HG03064 (cell line): ENCODE results near the gene TMEM218.

ENCODE experiments used
- ATAC-seq: cut with Tn5 transposase; IDR thresholded peaks from one replicate; pipeline ENCODE4 v1.9.1; 2021; ENCODE audit warnings: low read depth; ENCODE audit not compliant: unreplicated experiment

The TMEM218 gene

DNA sequence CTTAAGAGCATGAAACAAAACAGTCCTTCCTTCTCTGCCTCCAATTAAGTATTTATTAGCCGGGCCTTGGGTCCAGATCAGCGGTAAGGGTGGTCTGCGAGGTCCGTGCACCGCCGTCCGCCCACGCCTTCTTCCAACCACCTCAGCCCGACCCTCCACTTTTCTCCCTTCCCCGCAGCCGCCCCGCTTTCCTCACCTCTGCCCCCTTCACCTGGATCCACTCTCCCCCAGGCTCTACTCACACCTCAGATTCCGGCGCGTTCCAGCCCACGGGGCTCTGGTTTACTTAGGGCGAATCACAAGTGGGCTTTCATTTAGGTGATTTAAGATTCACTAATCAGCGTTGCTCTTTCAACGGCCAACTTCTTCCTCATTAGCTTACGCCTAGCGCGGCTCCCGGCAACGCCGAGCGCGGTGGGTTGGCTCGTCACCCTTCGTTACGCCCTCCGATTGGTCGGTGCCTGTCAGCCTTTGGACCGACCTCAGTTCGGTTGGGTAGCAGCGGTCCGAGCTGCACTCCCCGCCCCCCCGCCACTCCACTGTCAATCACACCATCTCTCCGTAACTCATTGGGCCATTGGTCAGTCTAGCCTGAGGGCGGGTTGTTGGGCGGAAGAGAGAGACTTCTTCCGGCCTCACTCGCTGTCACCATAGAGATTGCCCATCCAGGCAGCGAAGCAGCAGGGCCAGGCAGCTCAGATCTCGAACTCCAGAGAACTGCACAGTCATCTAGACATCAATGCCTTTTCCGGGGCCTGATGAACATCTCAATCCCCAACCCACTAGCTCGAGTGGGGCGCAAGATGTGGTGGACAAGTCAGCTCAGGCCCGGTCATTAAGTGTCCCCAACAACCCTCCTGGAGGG is at the start of gene TMEM218:
TMEM218 (minus strand) TSS at position 284 of the 865 bp plus-strand sequence. CDS start 9,385 bp downstream, outside the sequence.
- ATAC-seq, result peak; percentile 98

DNA sequence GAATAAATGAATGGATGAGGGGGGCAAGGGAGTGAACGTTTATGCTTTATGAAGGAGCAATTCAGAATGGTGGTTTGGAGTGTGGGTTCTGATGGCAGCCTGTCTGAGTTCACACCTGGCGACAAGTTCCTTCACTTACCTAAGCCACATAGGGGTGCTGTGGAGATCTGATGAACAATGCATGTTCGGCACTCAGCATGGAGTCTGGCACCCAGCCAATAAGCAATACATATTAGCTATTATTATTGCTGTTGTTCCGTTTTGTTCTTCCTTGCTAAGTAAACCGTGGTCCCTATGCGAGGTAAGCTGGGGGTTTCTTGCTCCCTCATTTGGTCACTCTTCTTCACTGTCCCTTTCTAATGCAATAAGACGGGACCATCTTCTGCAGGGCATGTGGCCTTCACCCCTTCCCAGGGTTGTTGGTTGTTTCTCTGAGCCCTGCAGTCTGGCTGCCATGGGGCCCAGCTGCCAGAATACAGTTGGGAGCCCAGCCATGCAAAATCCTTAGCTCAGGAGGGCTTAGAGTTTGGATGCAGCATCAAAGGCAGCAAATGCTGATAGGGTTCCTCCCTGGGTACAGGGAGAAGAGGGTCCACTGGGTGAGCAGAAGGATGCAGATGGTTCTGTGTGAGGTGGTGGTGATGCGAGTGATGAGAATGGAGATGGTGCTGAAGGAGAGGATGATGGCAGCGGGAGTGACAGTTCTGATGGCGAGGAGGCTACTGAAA is 46.7 kb upstream of the TMEM218 start:
- ATAC-seq, result no peak

DNA sequence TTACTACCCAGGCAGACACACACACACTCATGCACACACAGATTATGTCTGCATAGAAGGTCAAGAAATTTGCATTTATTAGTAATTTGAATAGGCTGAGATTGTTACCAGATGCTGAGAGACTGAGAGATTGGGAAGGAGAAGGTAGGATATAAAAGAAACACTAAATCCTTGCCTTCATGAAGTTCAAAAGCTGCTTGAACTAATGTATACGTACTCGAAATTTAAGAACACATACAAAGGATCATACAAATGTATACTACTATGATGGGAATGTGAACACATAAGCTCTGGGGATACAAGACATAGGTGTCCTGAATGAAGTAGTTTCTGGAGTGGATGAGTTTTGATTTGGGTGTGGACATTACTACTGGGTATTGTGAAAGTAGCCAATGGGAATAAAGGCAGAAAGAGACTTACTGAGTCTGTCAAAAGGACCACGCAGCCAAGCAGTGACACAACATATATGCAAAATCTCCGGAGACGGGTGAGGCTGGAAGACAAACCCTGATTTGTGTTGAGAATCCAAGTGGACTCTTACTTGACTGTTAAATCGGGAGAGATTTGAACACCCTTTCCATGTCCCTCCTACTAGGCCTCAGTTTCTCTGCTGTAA is 45.8 kb upstream of the TMEM218 start:
- ATAC-seq, result no peak

DNA sequence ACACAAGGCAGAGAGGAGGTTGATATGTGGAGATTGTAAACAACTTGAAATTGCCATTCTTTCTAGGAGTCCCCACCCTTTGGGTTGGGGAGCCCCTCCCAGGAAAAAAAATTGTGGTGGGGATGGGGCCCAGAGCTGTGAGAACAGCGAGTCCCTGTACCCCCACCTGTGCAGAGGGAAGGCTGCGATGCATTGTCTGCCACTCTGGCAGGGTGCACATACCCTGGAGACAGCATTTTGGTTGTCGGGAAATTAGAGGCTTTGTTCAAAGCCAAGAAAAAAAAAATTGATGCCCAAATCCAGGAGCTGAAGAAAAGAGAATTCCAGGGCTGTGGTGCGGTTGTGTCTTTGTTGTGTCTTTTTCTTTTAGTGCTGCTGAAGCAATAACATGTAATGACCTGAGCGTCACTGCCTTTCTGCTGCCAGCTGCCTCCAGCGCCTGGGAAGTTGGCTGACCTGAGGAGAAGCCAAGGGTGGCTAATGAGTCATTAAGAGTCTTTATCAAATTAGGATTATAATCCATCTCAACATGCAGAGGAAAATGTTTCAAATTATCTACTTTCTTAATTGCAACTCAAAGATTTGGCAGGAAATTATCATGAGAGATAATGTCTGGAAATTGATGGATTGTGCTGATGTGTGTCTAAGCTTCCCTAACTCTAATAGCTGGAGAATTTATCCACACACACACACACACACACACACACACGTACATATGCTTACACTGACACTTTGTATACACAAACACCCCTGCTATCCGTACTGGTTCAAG is 45.1 kb upstream of the TMEM218 start:
- no peak for ATAC-seq

DNA sequence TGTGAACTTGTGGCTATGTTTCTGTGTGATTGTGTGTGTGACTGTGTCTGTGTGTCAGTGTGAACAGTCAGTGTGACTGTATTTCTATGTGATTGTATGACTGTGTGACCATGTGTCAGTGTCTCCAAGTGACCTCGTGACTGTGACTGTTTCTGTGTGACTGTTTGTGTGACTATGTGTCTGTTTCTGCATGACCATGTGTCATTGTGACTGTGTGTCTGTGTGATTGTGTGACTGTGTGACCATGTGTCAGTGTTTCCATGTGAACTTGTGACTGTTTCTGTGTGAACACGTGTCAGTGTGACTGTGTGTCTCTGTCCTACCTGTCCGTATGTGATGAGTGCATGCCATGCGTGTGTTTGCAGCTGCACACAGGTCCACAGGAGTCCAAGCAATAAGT is 44.3 kb upstream of the TMEM218 start:
- no peak for ATAC-seq

DNA sequence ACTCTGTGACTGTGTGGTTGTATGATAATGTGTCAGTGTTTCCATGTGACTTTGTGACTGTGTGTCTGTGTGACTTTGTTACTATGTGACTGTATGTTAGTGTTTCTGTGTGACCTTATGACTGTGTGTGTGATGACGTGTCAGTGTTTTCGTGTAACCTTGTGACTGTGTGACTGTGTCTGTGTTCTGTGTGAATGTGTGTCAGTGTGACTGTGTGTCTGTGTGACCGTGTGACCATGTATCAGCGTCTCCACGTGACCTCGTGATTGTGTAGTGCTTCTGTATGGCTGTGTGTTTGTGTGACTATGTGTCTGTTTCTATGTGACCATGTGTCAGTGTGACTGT is 43.6 kb upstream of the TMEM218 start:
- ATAC-seq, result no peak

DNA sequence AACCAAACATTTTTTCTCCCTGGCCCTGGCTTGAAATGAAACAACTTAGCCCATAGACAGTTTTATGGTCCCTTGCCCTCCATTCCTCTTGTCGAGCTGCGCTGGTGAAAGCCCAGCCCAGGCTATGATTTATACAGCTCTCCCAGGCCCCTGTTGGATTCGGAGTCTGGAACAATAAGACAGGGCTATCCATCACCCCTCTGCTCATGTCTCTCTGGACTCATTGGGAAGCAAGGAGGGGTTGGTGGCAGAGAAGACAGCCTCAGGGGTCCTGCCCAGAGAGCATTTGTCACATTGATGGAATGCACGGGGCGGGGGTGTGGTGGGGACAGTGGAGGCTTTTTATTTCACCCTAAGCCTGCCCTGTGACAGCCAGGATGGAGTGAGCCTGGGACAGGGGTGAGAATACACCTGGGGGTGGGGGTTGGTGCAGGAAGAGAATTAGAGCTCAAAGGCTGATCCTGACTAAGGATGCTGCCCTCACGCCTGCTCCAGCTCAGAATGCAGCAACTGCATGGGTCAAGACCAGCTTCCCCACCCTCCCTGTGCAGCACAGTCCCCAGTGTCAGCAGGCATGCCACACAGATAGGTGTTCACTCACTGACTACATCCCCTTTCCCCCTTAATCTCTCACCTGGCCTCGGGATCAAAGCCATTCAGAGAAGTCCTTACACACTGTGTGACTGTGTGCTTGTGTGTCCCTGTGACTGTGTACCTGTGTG is 43.1 kb upstream of the TMEM218 start:
- no peak for ATAC-seq

DNA sequence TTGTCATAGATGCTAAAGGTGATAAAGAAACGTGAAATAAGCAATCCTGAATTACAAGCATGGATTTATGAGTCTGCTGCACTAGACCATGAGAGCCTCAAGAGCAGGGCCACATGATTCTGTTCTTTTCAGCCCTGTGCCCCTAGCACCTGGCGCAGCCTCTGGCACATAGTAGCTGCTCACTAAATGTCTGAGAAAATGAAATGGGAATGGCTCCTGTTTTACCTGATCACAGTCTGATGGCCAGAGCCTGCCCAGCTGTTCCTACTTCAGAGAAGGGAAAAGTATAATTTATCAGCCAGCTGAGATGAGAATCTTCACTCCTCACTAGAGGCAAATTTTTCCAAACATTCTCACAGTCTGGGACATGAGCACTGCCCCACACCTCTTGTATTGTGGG is 42.4 kb upstream of the TMEM218 start:
- no peak for ATAC-seq

DNA sequence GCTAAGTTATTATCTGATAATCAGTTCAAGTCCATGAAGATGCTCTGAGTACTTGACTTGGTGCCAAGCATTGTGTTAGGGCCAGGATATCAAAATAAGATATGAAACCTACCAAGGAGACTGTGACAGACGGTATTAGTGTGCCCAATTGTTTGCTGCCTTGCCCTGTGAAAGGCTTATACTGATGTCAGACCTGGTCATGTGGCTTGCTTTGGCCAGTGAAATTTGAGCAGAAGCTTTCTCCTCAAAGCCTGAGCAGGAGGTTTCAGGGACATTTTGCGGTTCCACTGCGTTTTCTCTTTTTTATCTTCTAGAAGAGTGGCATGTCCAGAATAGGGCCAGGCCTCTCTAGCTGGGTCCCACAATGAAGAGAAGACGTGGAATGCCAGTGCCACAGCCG is 37.3 kb upstream of the TMEM218 start:
- no peak for ATAC-seq

DNA sequence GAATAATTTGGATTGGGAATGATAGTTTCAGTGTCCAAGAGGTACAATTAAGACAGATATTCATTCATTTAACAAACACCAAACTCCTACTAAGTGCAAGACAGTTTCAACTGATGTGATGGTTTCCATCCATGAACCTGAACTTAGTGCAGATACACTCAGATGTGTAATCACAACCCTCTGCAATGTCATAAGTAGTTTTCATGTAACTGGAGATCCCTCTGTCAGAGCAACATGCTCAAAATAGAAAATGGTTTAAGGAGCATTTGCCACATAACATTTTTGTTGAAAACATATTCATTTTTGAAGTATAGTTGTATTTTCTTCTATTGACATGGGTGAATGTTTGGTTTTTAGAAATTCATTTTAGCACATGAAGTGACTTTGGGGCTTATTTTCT is 36.6 kb upstream of the TMEM218 start:
- ATAC-seq, result no peak

DNA sequence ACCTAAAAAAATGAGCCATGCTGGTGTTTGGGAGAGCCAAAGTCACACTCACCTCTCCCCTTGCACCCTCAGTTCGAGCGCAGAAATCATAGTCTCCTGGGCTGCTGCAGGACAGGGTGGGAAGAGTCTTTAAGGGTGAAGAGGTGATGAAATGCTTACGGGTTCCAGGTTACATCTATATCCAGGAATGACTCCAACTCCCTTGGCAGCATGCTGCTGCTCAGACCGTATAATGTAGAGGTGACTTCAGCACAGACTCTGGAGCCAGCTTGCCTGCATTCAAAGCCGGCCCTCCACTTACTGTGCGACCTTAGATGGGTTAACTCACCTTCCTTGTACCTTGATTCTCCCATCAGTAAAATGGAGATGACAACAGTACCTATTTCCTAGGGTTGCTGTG is 35.9 kb upstream of the TMEM218 start:
- no peak for ATAC-seq

DNA sequence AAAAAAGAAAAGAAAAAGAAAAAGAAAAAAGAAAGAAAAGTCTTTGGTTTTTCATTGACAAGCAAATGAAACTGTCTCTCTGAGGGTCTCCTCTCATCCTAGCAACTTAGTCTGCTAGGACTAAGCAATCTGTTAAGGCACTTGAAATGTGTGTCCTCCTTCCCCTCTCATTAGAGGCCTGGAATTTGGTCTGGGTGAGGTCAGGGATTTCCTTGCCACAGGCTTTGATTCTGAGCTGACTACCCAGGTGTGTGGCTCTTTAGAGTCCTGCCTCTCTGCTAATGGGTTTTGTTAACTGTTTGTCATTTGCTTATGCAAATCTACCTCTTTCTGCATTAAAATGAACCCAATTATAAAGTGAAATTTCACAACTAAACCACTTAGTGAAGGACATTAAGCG is 34.8 kb upstream of the TMEM218 start:
- no peak for ATAC-seq

DNA sequence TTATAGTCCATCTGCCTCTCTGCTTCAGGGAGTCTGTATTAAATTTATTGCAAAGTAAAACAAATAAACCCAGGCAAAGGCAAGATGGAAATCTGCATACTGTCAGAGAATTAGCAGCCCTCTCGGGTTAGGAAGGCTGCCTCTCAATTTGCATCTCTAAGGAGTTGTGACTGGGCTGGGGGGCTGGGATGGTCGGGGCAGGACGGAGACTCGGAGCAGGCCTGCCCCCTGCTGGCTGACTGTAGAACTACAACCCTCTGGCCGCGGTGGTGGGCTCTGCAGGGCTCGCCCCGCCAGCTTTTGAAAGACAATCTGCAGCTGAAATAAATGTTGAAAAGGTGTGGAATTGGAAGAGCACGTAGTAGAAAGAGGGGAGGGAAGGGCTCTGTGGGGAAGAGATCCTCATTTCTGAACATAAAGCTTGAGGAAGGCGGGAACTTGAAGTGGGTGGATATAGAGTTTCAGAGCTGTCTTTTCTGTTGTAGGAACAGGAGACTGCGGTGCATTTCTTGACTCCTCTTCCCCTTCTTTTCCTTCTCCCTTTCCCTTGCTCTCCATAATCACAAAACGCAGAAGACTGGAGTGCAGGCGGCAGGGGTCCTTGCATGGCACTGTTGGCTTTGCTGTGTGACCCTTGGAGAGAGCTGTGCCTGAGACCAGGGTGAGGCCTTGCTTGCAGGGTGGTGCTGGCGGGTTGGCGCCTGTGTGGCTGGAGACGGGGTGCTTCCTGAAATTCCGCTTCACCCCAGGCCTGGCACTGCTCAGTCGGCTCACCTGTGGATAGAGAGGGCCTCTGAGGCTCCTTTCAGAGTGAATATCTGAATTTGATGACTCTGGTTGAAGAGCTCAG is 30.5 kb upstream of the TMEM218 start:
- ATAC-seq, result no peak

DNA sequence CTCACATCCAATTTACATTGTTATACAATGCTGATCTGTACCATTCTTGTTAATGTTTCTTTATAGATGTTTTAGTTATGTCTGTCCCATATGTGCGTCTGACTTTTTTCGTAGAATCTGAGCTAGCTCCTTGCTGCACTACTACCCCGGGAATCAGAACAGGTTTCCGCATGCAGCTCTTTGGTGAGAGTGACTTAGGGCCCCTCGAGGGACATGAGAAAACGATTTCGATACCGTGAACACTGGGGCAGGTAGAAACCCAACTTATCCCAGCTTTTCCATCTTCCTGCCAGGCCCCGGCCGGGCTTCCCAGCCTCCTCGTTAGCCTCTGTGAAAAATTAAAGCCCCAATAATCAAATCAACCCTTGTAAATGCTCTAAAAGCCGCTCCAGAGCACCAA is 29.8 kb upstream of the TMEM218 start:
- ATAC-seq, result no peak

DNA sequence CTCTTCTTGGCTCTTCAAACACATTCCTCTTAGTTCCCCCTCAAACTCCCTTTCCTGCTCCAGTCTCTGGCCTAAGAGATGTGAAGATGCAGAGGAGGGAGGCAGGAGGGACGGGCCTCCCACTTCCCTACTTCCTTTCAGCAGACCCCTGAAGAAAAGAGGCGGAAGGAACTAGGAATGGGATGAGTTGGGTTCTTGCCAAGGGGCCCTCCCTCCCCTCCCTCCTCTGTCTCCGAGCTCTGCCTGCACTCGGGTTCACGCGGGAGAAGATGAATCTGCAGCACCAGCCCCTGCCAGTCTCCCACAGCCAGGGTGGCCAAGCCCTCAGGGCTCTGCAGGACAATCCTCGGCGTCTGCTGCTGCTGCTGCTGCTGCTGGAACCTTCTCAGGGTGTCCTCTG is 28.8 kb upstream of the TMEM218 start:
- ATAC-seq, result no peak

DNA sequence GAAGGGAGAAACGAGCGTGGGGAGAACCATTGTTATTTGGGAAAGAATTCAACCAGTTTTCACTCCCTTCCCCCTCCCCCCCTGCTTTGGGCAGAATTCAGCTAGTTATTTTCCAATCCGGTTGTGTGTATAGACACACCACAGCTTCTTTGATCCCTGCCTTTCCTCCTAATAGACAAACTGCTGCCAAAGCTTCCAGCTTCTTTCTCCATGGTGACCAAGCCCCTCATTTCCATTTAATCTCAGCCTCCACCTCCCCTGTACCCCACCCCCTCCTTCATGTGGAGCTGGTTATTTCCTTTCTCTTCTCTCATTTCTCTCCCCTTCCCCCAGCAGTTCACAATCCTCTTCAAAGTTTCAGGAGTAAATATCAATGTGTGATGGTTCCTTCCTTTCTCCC is 28.4 kb upstream of the TMEM218 start:
- no peak for ATAC-seq

DNA sequence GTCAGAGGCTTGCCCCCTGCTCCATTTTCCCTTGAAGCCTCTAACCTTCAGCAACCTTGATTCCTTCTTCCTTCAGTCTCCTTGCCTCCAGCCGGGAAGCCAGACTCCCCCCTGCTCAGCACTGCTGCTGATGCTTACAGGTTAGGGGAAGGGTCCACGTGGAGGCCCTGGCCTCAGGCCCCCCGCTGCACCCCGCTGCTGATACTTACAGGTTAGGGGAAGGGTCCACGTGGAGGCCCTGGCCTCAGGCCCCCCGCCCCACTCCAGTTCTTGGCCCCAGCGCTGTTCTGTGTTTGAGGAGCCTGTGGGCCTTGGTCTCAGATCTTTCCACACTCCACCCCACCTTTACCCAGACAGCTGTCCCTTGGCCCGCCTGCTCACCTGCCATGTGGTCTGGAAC is 27.5 kb upstream of the TMEM218 start:
- ATAC-seq, result no peak

DNA sequence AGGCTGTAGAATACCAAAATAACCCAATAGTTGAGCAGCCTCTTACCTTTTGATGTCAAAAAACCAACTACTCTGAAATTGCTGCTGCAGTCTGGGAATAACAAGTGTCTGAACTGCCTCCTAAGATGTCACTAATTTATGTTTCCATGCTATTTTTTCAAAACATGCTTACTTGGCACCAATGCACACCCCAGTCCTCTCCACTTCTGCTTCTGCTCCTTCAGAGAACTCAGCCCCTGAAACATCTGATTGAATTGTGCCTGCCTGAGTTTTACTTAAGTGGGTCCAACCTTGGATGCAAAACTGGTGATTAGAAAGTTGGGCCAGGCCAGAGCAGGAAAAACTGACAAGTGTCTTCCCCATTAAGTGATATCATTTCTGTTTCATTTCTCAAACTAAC is 24.6 kb upstream of the TMEM218 start:
- no peak for ATAC-seq

DNA sequence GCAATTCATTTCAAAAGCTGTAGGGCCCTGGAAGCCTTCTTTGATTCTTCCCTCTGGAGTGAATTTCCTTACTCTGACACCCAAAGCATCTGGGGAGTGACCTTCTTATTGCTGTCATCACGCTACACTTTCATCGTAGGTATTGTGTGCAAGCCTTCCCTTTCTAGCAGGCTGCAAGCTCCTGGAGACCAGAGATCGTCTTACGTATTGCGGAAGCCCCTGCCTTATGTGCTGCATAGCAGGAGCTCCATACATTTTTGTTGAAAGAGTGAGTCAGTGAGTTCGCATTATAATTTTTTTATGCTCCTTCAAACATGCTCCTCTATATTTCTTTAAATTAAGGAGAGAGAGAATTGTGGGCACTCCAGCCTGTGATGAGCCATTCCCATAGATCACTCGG is 21.2 kb upstream of the TMEM218 start:
- no peak for ATAC-seq
